ENCODE data around the gene DIRAS3.

DNA sequence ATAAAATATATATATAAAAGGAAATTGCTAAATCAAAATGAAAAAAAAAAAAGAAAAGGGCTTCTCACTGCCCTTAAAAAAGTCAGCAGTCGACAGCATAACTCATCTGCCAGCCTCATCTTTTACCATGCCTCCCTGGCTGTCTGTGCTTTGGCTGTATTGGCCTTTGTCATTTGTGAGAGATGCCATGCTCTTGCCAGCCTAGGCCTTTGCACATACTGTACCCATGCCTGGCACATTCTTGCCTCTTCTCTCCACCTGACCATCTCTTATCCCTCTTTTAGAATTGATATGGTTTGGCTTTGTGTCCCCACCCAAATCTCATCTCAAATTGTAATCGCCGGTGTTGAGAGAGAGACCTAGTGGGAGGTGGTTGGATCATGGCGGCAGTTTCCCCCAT, 37.1 kb downstream of the DIRAS3 start:
- TF ChIP-seq CTCF (IDR thresholded peaks at IDR 0.05) (no peak), POLR2A (IDR thresholded peaks at IDR 0.05) (no peak)

All from Peyer's patch (tissue), 4 donors.